NCI-H446 treated with DMSO at 0.1 percent for 48 hours (cell line): ENCODE measurements around the gene ZNF202.

Experiments
- DNase-seq: peaks from one replicate; lab custom pipeline; 2025; lab: John Stamatoyannopoulos, UW

The ZNF202 gene

GRCh38 chr11:123682696-123683410 is 58.6 kb downstream of the ZNF202 start:
- DNase-seq = no peak

DNA sequence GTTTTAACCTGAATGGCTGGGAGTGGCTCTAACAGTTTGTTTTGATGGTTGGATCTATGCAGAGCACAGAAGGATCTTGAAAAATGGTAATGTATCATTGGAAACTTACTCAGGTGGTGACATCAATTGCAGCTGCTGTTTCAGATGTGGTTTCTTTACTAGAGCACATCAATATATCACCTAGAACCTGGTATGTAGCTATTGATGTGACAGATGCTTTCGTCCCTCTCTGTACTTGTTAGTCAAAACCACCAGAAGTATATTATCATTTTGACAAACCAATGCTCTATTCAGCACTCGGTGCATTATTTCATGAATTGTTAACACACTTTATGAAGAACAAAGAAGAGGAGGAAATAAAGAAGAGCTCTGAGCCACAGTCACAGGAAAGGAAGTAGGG is 60.4 kb downstream of the ZNF202 start:
- no peak for DNase-seq

- DNase-seq = no peak
These were observed 63.2 kb downstream of the ZNF202 start for GRCh38 chr11:123678246-123678645.

- DNase-seq = no peak
These were observed 64.0 kb downstream of the ZNF202 start for GRCh38 chr11:123677510-123677909.

GRCh38 chr11:123674297-123674696 is 67.2 kb downstream of the ZNF202 start:
- DNase-seq = no peak
